Stimulated activated CD8-positive, alpha-beta memory T cell treated with anti-CD3 and anti-CD28 coated beads, Interleukin-12 subunit alpha, Interleukin-12 subunit beta, amount 100 ng/mL, for 1 hour (primary cell): Measurements from ENCODE around the gene C6orf136.

Source experiments
- DNase-seq: peaks from one replicate; pipeline ENCODE4 v3.0.0-alpha.2; 2020; ENCODE audit warnings: low read depth

The C6orf136 gene

GRCh38 chr6:30615958-30616810 lies 30.7 kb upstream of the C6orf136 start:
- DNase-seq: no peak

DNA sequence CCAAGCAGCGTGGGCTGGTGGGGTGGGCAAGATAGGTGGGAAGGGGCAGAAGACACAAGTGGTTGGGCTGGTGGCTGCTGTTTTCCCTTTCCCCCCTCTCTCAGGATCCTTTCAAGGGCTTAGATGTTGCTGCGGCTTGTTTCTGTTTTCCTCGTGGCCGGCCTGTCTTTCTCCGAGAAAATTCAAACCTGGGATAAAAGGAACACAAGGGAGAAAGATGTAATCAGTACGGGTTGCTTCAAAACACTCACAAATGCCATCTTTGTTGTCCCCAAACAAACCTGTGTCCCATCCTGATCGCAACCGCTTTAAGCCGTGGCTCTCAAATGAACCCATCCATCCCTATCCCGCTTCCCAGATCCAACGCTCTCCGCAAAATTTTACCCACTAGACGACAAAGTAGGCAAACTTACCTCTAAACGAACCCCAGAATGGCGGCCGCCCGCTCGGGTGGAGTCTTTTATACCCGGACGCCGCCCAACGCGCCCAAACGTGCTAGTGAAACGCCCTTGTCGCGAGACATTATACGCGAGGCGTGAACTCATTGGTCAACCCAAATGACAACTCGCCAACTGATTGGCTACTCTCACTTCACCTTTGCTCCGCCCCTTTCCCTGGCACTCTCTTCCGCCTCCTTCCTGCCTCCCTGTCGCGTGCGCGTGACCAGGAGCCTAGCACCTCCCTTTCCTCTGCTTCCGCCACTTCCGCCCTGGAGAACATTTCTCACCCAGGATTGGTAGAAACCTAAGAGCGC lies 29.9 kb upstream of the C6orf136 start, which contains the start of gene PPP1R10:
TSS of gene PPP1R10 (minus strand) at position 433 of the 754 bp plus-strand sequence. CDS start 7,299 bp downstream, outside the sequence.
- peak; percentile 97 for DNase-seq

DNA sequence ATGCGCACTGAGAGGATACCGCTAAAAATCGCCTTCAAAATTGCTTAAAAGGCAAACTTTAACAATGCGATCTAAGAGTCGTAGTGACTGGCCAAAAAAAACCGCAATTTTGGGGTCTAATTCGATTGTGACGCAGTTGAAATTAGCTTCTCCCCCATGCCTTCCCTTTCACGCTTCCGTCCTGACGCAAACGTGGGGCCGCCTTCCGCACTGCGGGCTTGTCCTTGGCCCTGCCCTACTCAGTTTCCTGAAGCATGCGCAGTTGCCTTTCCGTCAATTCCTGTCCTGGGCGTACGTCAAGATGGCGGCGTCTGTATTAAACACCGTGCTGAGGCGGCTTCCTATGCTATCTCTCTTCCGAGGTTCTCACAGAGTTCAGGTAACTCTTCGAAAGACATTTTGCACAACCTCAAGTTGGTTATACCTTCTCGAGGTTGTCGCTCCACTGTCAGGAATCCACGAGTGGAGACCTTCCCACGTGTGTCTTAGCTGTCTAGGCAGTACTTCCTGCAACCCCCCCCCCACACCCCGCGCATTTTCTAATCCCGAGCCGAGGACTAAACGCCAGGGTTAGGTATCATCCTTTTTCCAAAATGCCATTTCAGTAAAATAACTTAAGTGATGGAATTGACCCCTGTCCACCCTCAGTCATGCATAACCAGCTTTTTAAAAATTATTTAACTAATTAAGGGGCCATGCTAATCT lies 29.2 kb upstream of the C6orf136 start, which contains the start of gene MRPS18B:
TSS of gene MRPS18B (plus strand) at position 276 of the 705 bp plus-strand sequence. CDS start at position 302, 26 bp downstream.
- DNase-seq: peak; percentile 98

DNA sequence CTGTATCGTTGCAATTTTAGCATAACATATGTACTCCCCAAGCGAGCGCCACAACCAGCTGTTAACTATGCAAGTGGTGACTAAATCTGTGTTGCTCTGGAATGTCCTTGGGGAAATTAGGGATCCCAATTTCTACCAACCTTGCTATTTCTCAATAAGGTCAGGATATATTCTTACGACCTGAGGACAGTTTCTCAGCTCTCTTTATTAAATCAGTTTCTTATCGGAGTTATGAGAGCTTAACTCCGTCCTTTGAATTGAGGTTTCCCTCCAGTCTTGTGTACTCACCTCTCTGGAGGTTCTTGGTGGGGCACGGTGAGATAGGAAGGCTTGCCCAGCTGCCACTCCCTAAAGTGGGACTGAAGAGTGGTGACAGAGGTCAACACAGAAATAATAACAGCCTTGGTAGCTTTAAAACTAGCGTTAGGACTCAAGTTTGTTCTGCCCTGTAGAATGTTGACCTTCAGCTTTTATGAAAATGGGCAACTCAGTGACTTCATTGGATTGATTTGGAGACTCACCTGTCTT lies 28.6 kb upstream of the C6orf136 start:
- no peak for DNase-seq

DNA sequence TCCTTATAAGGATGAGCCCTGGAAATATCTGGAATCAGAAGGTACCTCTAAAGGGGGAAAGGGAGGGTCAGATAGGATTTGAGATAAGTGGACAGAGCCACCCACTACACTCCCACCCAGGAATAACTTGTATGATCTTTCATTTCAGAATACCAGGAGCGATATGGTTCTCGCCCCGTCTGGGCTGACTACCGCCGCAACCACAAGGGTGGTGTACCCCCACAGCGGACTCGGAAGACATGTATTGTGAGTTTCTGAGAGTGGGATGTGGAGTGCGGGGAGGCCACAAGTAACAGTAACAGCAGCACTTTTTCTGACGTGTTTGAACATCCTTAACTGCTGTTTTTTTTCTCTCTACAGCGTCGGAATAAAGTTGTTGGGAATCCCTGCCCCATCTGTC lies 27.4 kb upstream of the C6orf136 start:
- no peak for DNase-seq

DNA sequence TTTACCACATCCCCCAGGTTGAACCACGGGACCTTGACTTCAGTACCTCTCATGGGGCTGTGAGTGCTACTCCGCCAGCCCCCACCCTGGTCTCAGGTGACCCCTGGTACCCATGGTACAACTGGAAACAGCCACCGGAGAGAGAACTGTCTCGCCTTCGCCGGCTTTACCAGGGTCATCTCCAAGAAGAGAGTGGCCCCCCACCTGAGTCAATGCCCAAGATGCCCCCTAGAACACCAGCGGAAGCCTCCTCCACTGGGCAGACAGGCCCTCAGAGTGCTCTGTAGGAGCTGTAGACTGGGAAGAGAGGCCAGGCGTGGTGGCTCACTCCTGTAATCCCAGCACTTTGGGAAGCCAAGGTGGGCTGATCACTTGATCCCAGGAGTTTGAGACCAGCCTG lies 21.4 kb upstream of the C6orf136 start:
- DNase-seq: no peak

DNA sequence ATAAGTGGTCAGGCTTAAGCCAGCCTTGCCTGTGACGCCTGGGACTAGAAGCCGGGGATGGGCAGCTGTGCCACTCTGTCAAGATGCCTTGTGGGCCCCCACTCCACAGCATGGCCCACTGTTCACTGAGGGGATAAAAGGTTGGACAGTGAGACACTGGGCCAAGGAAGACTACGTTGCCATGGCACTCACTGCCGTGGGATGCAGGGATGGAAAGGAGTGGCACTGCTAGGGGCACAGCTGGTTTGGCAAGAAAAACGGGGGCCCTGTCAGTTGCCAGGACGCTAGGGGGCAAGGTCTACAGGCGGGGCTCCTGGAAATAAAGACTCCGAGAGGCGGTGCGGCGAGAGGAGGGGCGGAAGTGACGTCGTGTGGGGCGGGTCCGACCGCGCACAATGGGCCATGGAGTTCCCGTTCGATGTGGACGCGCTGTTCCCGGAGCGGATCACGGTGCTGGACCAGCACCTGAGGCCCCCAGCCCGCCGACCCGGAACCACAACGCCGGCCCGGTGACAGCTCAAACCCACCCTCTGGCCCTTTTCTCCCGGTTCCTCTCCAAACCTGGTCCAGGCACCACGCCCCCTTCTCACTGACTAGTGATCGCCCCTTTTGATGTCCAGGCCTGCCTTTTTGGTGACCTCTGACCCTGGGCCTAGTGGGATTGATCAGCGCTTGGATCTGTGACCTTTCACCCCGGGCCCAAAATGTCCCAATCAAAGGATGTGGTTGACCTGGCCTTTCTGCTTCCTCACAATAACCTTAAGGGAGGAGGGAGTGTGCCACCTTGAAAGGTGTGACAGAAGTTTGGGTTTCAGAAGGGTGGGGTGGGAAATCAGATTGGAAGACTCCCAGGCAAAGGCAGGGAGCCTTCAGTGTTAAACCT lies 20.2 kb upstream of the C6orf136 start, which contains the start of gene ATAT1:
TSS of gene ATAT1 (plus strand) at position 391 of the 883 bp plus-strand sequence.
- peak; percentile 84 for DNase-seq

DNA sequence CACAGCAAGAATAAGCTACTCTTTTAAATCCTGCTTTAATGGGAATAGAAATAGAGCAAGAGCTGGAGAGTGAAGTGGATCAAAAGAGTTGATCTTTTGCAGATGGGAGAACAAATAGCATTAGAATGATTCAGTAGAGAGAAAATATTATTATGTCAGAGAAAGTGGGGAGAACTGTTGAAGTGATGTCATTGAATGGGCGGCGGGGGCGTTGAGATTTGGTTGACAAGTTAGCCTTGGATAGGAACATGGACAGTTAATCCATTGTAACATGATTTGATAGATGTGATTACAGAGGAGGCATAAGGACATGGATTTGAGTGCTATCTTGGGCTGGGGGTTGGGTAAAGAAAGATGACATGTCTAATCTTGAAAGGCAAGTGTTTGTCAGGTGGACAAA lies 11.1 kb upstream of the C6orf136 start:
- no peak for DNase-seq

DNA sequence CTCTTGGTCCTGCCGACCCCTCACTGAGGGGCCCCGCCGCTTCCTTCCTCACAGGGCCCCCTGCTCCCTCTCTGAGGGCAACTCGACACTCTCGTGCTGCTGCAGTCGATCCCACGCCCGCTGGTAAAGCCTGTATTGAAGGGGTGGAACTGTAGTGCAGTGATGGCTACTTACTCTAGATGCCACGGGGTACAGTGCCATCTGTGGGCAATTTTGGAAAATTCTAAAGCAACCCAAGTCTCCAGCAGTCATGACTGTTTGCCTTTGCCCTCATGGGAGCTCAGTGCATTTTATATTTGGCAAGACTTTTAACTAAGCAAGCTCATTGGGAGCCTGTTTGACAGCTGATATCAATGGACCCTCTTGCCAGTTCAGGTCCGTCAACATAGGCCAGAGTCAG lies 6.5 kb upstream of the C6orf136 start:
- no peak for DNase-seq

DNA sequence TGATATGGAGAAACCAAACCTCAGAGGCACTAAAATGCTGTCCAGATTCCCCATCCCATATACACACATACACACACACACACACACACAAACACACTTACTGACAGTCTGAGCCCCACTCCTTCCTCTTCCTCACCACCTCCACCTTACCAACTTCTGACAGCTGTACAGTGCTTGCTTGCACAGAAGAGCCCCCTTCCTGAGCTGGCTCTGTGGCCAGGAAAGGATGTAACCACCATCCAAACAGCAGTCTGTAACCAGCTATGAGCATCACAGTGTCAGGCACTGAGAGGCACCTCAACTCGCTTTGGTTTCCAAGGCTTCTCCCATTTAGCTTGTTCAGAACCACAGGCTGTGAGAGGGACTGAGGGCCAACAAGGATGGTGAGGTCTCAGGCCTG lies 5.9 kb upstream of the C6orf136 start:
- no peak for DNase-seq

DNA sequence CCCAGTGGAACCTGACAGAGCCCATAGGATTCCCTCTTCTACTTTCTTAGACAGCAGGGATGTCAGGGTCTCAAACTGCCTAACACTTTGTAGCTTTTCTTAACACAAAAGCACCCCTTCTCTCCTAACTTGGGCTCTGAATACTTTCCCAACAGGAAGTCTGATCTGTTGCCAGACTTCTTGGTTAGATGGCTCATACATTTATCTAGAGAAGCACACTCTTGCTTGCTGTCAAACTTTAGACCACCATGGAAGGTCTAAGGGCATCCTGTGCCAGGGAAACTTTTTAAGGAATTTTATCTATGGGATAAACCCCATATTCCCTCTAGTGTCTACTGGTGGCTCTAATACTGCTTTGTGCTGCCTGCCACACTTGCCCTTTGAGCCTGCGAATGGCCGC lies 3.3 kb upstream of the C6orf136 start:
- DNase-seq: no peak

- no peak for DNase-seq
These were observed 2.2 kb upstream of the C6orf136 start for GRCh38 chr6:30644769-30645168.

DNA sequence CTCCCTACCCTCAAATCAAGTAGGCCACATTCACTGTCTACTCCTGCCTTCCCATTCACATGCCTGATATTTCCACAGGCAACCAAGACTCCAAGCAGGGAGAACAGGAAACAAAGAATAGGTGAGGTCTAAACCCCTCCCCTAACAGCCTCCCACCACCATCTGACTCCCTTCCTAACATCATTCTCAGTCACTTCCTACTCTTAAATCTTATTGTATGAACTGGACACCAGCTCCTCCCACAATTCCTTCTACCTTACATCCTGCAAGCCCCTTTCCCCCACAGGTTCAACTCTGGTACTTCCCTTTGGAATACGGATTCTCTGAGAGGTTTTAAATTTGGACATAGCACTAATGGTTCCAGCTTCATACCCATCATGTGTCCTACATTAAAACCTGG lies 944 bp upstream of the C6orf136 start:
- no peak for DNase-seq

DNA sequence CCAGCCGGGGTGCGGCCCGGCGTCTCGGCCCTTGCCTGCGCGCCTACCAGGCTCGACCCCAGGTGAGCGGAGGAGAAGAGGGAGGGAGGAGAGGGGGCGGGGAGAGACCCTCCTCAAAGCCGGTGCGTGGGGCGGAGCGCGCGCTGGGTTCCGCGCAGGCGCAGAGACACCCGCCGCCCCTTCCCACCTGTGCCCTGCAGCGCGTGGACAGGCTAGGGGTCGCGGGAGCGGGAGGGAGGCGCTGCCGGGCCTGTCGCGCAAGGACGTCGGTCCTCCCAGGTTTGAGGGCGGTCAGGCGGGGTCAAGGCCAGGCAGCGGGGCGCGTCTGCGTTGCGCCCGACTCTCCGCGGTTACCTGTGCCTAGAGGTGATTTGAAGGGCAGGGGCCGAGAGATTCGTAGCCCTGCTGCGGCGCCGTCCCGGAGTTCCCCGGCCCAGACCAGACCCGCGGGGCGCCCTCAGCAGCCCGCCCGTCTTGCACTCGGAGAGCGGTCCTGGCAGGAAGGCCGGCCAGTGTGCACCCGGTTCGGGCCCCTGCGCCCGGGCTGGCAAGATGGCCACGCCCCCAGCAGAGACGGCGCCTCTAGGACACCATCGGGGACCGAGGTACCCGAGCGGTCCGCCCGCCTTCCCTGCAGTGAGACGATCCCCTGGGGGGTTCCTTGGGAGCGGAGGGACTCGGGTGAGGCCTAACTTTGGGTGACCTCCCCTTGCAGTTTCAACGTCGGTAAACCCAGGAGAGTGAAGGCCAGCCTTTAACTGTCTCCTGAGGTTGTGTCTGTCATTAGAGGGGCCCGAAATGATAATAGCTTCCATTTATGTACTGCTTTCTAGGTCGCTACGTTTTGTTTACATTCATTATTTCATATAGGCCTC lies 546 bp downstream of the C6orf136 start:
- DNase-seq: peak; percentile 46

- DNase-seq: no peak
These were observed 4.2 kb downstream of the C6orf136 start for GRCh38 chr6:30651143-30651542.

GRCh38 chr6:30654798-30655742 lies 8.1 kb downstream of the C6orf136 start:
- DNase-seq: no peak

GRCh38 chr6:30655743-30656094 lies 8.8 kb downstream of the C6orf136 start:
- DNase-seq: no peak

- DNase-seq: no peak
These were observed 9.6 kb downstream of the C6orf136 start for GRCh38 chr6:30656513-30656912.

GRCh38 chr6:30657454-30657853 lies 10.5 kb downstream of the C6orf136 start:
- no peak for DNase-seq
